SU-DHL-6 (cell line): ENCODE data around the gene UQCC2.

ENCODE experiments used
- EZH2phosphoT487 ChIP-seq: fragments of 200-600 bp; sonication (generic), shearing (Covaris generic); conservative IDR thresholded peaks from 2 replicates; pipeline ENCODE4 v1.6.1; 2018; ENCODE audit warnings: mild to moderate bottlenecking, antibody characterized with exemption, low read length, moderate library complexity, mixed read lengths
- TF ChIP-seq, protein P1 (sequence below): fragments of 200-600 bp; sonication (generic); IDR thresholded peaks from one replicate; pipeline ENCODE4 v1.5.1; 2017; ENCODE audit warnings: antibody characterized with exemption, mild to moderate bottlenecking, low read length, moderate library complexity; ENCODE audit not compliant: insufficient read depth, poor library complexity, severe bottlenecking

DNA sequence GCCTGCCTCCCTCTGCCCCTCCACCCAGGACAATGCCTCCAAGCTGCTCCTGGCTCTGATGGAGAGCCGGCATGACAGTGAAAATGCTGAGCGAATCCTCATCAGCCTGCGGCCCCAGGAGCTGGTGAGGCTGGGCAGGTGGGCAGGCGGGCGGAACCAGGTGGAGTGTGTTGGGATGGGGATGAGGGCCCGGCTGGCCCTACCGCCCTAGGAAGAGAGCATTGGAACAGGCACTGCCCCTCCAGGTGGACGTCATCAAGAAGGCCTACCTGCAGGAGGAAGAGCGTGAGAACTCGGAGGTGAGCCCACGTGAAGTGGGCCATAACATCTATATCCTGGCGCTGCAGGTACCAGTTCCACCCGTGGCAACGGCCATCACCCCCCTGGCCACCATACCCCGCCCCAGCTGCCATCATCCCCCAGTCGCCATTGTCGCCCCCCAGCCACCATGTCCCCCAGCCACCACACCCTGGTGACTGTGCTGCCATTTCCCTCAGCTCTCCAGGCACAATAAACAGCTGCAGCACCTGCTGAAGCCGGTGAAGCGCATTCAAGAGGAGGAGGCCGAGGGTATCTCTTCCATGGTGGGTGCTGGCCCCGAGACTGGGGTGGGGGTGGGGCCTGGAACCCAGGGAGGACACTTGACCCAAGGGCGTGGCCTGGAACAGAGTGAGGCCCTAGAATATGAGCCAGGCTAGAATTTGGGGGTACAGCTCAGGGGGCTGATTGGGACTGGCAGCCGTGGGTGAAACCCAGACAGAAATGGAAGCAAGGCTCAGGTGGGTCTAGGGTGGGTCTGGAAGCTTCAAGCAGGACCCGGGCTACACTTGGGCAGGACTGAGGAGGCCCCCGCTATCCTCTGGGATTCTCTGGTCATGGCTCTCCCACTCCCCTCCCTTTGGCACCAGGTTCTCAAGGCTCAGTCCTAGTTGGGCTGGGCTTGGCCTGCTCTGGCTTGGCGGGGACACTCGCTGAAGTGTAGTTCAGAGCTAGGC lies 24.2 kb downstream of the UQCC2 start:
- TF ChIP-seq, protein P1, sequence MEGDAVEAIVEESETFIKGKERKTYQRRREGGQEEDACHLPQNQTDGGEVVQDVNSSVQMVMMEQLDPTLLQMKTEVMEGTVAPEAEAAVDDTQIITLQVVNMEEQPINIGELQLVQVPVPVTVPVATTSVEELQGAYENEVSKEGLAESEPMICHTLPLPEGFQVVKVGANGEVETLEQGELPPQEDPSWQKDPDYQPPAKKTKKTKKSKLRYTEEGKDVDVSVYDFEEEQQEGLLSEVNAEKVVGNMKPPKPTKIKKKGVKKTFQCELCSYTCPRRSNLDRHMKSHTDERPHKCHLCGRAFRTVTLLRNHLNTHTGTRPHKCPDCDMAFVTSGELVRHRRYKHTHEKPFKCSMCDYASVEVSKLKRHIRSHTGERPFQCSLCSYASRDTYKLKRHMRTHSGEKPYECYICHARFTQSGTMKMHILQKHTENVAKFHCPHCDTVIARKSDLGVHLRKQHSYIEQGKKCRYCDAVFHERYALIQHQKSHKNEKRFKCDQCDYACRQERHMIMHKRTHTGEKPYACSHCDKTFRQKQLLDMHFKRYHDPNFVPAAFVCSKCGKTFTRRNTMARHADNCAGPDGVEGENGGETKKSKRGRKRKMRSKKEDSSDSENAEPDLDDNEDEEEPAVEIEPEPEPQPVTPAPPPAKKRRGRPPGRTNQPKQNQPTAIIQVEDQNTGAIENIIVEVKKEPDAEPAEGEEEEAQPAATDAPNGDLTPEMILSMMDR, result no peak
- no peak for TF ChIP-seq EZH2phosphoT487
